Urinary bladder (tissue), 4 donors: ENCODE results near the gene CCSER1. TPM values are rescaled to one million over a fixed set of nuclear protein-coding genes. Genes with fewer than 3 reads are reported as not detected.

Experiments
- DNase-seq: peaks from one replicate; pipeline ENCODE4 v3.0.0-alpha.2; 2015; ENCODE audit errors: extremely low spot score
- H3K27ac ChIP-seq: one replicate; pipeline ENCODE4 v1.5.1; 2013; ENCODE audit warnings: low read depth, mild to moderate bottlenecking, moderate library complexity
- H3K36me3 ChIP-seq: one replicate; pipeline ENCODE4 v1.6.1; 2013; ENCODE audit warnings: mild to moderate bottlenecking, moderate library complexity; ENCODE audit not compliant: insufficient read depth
- H3K4me1 ChIP-seq: one replicate; pipeline ENCODE4 v1.6.1; 2013; ENCODE audit warnings: mild to moderate bottlenecking, moderate library complexity; ENCODE audit not compliant: insufficient read depth
- H3K4me3 ChIP-seq: one replicate; pipeline ENCODE4 v1.5.1; 2013; ENCODE audit warnings: low read depth, low read length
- WGBS: extraction: QIAGEN DNeasy Blood & Tissue Kit; methylation state at CpG from one replicate; pipeline ENCODE4 v1.1.7; 2013; 5-methylcytosine and 5-hydroxymethylcytosine counted together
- polyA plus RNA-seq: library from polyadenylated mRNA; stranded (reverse); fragments of 200-250 nt; gene quantifications from one replicate; pipeline ENCODE4 v1.2.3, GENCODE V29; 2013
- total RNA-seq: library from RNA; depleted of rRNA; stranded (reverse); fragments of >200 nt; gene quantifications from one replicate; pipeline ENCODE4 v1.2.3, GENCODE V29; 2014
- donor health status: healthy with polysubstance abuse.
- donor health status: healthy.

The CCSER1 gene
- total and polyA plus RNA-seq, 2 donors = 1.4 to 88.0 TPM

DNA sequence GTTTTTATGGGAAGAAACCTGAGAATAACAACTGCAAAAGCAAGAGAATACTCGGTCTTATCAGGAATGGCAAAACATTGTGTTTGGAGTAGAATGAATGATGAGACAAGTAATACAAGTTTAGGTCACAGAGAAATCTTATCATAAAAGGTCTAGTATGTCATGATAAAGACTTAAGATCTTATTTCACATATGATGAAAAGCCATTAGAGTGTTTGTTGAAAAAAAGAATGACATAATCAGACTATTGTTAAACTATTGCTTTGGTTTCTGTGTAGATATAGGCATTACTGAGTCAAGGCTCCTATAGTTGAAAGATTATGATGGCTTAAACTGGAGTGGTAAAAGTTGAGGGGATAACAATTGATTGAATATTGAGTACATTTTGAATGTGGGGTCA, 603.6 kb downstream of the CCSER1 start:
- no peaks in the 10 kb centered on the region for H3K4me1 ChIP-seq
- no peaks in the 10 kb centered on the region for H3K36me3 ChIP-seq
- no peak for DNase-seq
- H3K27ac ChIP-seq = no peak overlapping the region
- 35% methylated on average over 1 of the region's 1 CpG for WGBS
- no peak overlapping the region for H3K4me3 ChIP-seq

DNA sequence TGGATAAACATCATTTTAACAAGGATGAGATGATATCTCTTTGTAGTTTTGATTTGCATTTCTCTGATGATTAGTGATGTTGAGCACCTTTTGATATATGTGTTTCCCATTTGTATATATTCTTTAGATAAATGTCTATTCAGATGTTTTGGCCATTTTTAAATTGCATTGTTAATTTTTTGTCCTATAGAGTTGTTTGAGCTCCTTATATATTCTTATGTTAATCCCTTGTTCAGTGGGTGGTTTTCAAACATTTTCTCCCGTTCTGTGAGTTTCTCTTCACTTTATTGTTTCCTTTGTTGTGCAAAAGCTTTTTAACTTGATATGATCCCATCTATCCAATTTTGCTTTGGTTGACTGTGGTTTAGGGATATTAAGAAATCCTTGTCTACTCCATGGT, 606.0 kb downstream of the CCSER1 start:
- no peak for DNase-seq
- 82% methylated on average over 1 of the region's 1 CpG for WGBS
- no peaks in the 10 kb centered on the region for H3K36me3 ChIP-seq
- no peaks in the 10 kb centered on the region for H3K4me1 ChIP-seq
- H3K27ac ChIP-seq = no peak overlapping the region
- H3K4me3 ChIP-seq = no peak overlapping the region

DNA sequence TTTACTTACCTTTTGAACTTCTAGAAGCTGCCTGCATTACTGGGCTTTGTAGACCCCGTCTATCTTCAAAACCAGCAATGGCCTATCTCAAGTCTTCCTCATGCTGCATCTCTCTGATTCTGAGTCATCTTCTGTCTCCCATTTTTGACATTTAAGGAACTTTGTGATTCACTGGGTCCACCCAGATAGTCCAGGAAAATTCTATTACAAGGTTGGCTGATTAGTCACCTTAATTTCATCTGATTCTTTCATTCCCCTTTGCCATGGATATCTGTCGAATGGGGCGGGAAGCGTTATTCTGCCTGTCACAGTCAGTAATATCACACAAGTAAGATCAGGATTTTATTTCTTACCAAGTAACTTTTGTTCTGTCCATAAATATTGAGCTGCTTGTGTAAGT, 618.0 kb downstream of the CCSER1 start:
- no peak for DNase-seq
- H3K4me1 ChIP-seq = no peaks in the 10 kb centered on the region
- H3K36me3 ChIP-seq = no peaks in the 10 kb centered on the region
- WGBS = 97% methylated on average over 4 of the region's 4 CpGs
- H3K4me3 ChIP-seq = no peak overlapping the region
- H3K27ac ChIP-seq = no peak overlapping the region

DNA sequence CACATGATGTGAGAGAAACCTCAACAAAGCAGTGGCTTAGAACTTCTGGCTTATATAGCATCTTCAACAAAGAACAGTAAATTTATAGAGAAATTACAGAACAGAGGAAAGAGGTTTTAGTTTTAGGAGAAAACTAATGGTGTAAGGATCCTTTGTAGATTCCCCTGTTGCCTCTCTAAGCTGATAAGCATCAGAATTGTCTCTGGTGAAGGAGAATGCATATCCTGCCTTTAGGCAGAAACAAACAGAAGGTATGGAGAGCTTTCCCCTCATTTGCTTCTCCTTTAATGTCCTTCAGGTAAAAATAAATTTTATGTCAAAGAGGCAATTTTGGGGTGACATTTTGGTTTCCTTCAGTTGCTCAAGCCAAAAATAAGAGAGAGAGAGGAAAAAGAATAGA, 625.9 kb downstream of the CCSER1 start:
- Histone ChIP-seq H3K4me3 (no peak overlapping the region), H3K27ac (no peak overlapping the region), H3K36me3 (peaks cover 2% of the 10 kb centered on the region), H3K4me1 (no peaks in the 10 kb centered on the region)
- no peak for DNase-seq

DNA sequence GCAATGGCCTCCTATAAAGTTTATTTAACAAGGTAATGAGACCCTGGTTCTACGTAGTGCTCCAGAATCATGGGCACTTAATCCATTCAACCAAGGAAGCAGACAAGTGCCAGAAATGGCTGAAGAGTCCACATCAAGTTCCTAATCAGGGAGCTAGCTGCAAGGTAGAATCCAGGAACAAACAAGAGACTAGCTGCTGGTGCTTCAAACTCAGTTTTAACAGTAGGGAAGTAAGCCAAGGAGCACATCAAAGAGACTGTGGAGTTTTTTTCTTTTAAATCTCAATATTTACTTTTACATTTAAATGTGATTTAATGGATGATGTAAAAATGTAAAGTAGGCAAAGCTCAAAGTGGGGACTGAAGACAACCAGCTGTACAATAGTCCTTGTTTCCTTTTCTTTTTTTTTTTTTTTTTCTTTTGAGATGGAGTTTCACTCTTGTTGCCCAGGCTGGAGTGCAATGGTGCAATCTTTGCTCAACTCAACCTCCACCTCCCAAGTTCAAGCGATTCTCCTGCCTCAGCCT, 630.4 kb downstream of the CCSER1 start:
- H3K4me1 ChIP-seq = no peaks in the 10 kb centered on the region
- no peak overlapping the region for H3K4me3 ChIP-seq
- DNase-seq = no peak
- H3K36me3 ChIP-seq = peaks cover 2% of the 10 kb centered on the region
- no peak overlapping the region for H3K27ac ChIP-seq
- WGBS = 65% methylated on average over 2 of the region's 2 CpGs

DNA sequence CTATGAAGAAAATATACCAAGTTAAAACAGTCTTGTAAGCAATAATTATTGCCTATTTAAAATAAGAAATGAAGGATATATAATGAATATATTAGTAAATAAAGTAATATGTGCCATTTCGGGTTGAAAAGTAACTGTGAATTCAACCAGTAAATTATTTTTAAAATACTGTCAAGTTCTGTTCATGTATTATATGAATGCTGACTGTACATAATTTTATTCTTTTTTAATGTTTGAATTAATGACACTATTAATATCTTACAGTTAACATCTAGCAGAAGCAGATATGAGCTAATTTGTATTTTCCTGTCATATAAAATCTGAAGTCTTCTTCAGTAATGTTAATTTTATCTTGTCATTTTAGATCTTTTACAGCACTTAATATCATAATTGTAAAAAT, 632.9 kb downstream of the CCSER1 start:
- WGBS = 94% methylated on average over 1 of the region's 1 CpG
- H3K36me3 ChIP-seq = peaks cover 2% of the 10 kb centered on the region
- H3K27ac ChIP-seq = no peak overlapping the region
- no peak overlapping the region for H3K4me3 ChIP-seq
- no peak for DNase-seq
- H3K4me1 ChIP-seq = no peaks in the 10 kb centered on the region

DNA sequence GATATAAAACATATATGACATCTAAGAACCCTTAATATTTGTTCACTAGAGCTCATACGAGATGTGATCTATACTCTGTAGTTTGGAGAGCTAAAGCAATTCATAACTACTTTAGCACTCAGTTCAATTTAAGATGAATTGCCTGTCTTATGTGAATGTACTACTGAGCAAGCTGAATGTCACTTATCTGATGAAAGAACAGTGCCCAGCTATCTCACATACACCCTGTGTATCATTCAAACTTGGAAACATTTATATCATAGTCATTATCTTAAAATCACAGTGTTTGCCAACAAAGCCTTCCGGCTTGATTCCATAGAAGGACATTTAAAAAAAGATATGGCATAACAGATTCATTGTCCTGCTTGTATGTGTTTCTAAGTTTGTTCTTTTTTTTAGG, 639.6 kb downstream of the CCSER1 start:
- DNase-seq = no peak
- Histone ChIP-seq H3K4me1 (no peaks in the 10 kb centered on the region), H3K27ac (no peak overlapping the region), H3K4me3 (no peak overlapping the region), H3K36me3 (no peaks in the 10 kb centered on the region)
- 69% methylated on average over 2 of the region's 2 CpGs for WGBS

DNA sequence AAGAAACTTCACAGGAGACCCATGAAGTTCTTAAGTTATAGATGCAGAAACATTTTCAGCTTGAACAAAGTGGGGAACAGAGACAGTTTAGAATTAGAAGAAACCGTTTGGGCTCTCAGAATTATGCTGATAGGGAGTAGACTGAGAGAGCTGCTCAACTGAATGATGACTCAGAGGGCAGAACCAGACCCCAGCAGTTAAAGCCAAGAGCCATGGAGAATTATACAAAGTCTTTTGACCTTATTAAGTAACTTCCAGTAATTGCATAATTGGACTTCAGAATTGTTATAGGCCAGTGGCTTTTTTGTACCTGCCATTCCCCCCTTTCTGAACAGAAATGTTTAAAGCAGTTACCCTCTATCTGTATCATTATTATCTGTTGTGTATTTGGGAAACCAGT, 642.1 kb downstream of the CCSER1 start:
- DNase-seq = no peak
- Histone ChIP-seq H3K4me1 (no peaks in the 10 kb centered on the region), H3K36me3 (no peaks in the 10 kb centered on the region), H3K4me3 (no peak overlapping the region), H3K27ac (no peak overlapping the region)
- WGBS = 62% methylated on average over 1 of the region's 1 CpG

DNA sequence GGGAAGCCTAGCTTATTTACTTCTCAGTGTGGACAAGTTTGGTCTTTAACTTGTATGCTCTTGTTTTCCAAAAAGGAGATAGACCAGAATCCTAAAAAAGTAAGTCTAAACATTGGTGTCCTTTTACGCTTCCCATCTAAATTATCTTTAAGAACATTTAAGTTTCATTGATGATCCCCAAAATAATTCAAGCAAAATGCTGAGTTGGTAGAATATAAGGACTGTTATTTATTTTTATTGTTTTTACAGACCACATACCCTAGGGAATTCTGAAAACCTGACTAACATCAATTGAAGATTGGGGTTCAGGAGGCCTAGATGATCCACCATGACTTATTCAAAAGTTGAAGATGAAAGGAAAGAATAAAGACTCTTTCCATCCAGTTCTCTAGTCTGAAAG, 653.0 kb downstream of the CCSER1 start:
- 100% methylated on average over 1 of the region's 1 CpG for WGBS
- Histone ChIP-seq H3K4me3 (no peak overlapping the region), H3K36me3 (no peaks in the 10 kb centered on the region), H3K4me1 (no peaks in the 10 kb centered on the region), H3K27ac (no peak overlapping the region)
- DNase-seq = no peak

DNA sequence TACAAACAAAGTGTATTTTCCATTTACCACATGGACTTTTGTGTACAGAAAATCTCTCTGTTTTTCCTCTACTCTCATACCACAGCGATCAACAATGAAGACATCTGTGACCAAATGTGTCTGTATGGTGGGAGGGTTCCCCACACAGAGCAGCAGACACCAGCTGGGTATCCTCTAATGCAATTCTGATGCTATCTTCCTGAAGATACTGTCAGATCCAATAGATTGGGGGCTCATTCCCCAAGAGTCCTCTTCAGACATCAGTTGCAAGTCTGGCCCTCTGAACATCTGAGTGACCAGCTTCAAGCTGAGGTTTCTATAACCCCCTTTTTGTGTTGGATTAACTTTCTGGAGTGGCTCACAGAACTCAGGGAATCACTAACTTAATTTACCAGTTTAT, 659.4 kb downstream of the CCSER1 start:
- Histone ChIP-seq H3K4me1 (no peaks in the 10 kb centered on the region), H3K36me3 (no peaks in the 10 kb centered on the region), H3K27ac (no peak overlapping the region), H3K4me3 (no peak overlapping the region)
- DNase-seq = no peak
- 88% methylated on average over 1 of the region's 1 CpG for WGBS

DNA sequence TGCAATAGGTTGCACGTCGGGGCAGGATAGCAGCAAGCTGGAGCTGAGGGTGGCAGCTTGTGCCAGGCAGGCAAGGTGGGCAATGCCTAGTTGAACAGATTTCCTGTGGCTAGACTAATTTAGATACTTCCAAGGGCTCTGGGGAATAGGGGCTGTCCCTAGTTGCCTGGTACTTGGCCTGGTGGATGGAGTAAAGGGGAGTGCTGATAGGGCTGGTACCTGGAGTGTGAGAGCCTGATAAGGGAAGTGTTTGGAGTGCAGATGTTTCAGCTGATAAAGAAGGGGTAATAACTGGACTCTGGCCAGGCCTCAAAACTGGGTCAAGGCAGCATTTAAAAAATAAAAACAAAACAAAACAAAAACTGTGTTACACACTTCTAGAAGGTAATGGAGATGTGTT, 665.5 kb downstream of the CCSER1 start:
- Histone ChIP-seq H3K4me3 (no peak overlapping the region), H3K4me1 (no peaks in the 10 kb centered on the region), H3K36me3 (no peaks in the 10 kb centered on the region), H3K27ac (no peak overlapping the region)
- DNase-seq = no peak
- WGBS = 77% methylated on average over 2 of the region's 2 CpGs

DNA sequence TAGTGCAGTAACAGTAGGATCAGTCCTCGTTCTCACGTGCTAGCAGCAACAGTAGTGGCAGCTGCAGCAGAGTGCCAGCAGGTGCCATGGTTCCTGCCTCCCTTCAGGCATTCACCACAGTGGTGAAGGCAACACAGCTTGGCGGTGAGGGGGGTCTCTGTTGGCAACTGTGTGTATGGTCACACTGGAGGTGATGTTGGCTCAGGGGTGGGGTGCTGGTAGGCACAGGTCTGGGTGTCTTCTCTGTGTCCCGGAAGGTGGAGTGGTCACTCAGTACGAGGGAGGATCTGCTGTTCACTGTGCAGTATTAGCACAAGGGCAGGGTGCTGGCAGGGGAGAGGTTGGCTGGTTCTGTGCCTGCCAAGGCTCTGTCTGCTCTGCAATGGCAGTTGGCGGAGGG, 671.8 kb downstream of the CCSER1 start:
- 94% methylated on average over 6 of the region's 6 CpGs for WGBS
- H3K4me1 ChIP-seq = no peaks in the 10 kb centered on the region
- H3K4me3 ChIP-seq = no peak overlapping the region
- no peaks in the 10 kb centered on the region for H3K36me3 ChIP-seq
- H3K27ac ChIP-seq = no peak overlapping the region
- no peak for DNase-seq

DNA sequence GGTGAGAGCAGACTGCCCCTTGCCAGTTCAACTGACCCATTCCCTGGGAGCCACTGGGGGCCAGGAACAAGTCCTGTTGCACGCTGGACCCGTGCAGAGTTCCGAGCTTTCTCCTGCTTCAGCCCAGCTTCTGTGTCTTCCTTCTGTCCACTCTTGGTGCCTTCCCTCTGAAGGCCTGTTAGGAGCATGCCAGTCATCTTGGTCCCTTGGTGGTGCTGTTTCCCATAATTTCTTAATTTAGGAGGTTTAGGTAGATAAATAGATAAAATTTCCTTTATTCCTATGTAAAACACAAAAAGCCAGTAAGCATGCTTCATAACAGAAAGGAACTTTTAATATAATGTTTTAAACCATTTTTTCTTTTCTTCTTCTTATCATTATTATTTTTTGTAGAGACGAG, 672.7 kb downstream of the CCSER1 start:
- WGBS = 95% methylated on average over 4 of the region's 4 CpGs

DNA sequence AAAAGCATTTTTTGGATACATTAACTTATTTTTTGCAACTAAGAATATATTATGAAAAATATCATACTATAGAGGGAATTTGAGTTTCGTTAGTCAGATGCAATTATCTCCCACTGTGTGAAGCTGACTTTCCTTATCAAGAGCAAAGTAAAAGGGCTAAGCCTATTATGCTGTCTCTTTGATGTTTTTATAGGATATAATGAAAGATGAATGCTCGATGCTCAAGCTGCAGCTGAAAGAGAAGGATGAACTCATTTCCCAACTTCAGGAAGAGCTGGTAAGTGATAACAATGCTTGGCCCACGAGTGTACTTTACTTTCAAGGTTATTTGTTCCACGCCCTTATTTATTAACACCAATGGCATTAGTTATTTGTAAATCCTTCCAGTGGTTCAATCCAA, 688.4 kb downstream of the CCSER1 start:
- WGBS = 41% methylated on average over 4 of the region's 4 CpGs
- Histone ChIP-seq H3K27ac (no peak overlapping the region), H3K4me3 (no peak overlapping the region), H3K4me1 (no peaks in the 10 kb centered on the region), H3K36me3 (peaks cover 3% of the 10 kb centered on the region)
- no peak for DNase-seq

More for the DNA sequence above, 672.7 kb downstream of the CCSER1 start:
- Histone ChIP-seq H3K27ac (no peak overlapping the region), H3K4me3 (no peak overlapping the region), H3K36me3 (no peaks in the 10 kb centered on the region), H3K4me1 (no peaks in the 10 kb centered on the region)
- no peak for DNase-seq

DNA sequence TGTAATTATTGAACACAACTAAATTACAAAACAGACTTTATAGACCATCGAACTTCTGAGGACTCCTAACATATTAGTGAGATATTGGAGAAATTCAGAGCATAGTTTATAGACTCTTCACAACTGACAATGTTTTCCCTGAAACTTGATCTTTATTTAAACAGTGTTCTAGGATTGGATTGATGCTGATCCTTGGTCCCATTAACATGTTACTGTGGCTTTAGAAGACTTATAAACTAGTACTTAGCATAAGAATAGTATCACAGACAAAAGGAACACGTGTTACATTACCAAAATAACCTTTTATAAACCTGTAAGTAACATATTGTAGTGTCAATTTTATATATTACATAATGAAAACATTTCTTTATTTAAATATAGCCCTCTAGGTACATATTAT, 689.6 kb downstream of the CCSER1 start:
- H3K27ac ChIP-seq = no peak overlapping the region
- peaks cover 3% of the 10 kb centered on the region for H3K36me3 ChIP-seq
- H3K4me1 ChIP-seq = no peaks in the 10 kb centered on the region
- DNase-seq = no peak
- no peak overlapping the region for H3K4me3 ChIP-seq
- WGBS = 64% methylated on average over 2 of the region's 2 CpGs
